IPS-18c (cell line): ENCODE measurements around the gene ARMC12.

Source experiments
- H3K4me3 ChIP-seq: 2 replicates; pipeline ENCODE4 v1.7.0; 2013; ENCODE audit warnings: low read depth, mild to moderate bottlenecking, low read length, moderate library complexity; ENCODE audit not compliant: insufficient read depth
- H3K9me3 ChIP-seq: one replicate; pipeline ENCODE4 v1.6.1; 2013; ENCODE audit warnings: mild to moderate bottlenecking, low read length, moderate library complexity; ENCODE audit not compliant: control insufficient read depth, insufficient read depth

The ARMC12 gene

DNA sequence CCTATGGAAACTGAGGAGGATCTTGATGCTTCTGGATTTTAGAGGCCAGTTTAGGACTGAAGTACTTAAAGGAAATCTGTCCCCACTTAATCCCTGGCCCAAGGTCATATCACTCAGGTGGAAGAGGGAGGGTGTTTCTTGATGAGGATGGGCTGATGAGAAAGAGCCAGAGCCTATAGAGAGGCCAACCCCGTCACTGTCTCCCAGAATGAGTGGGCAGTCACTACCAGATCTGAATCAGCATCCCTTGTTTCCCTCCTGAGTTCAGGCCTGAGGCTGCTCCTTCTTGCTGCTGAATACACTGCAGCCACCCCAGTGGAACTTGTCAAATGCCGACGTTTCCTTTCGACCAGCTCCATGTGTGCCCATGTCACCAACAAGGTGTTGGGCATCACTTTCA lies 14.8 kb downstream of the ARMC12 start:
- Histone ChIP-seq H3K4me3 (no peak overlapping the region), H3K9me3 (no peaks in the 10 kb centered on the region)

- H3K9me3 ChIP-seq: no peaks in the 10 kb centered on the region
Measured at GRCh38 chr6:35752330-35752729, 15.5 kb downstream of the ARMC12 start.

DNA sequence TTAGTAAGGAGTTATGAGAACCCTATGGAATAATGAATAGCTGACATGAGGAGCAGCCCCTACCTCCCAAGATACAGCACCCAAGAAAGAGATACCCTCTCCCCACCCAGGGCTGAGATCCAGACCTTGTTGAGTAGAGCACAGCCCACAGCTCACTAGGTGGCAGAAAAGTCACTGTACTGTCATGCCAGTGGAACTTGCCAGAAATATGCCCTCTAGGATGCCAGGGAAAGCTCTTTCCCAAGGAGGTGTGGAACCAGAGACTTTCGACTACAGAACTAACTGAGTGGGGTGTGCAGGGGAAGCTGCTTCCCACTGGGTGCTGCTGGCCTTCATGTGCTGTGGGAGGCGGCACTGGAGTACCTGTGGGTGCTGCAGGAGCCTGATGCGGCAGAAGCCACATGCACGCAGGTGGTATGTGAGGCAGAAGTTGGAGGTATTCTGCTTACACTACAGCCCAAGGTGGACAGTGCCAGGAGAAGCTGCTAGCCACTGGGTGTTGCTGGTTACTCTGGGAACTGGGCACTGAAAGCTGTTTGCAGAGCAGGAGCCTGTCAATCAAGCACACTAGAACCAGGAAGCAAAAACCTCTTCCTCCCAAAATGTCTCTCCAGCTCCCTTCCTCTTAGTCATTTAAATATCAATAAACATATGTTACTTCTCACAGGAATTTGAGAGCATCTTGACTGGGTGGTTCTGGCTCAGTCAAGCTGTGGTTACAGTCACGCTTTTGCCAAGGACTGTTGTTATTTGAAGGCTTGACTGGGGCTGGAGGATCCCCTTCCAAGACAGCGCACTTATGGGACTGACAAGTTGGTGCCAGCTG lies 17.8 kb downstream of the ARMC12 start:
- Histone ChIP-seq H3K4me3 (no peak overlapping the region), H3K9me3 (no peaks in the 10 kb centered on the region)

More at GRCh38 chr6:35752330-35752729, 15.5 kb downstream of the ARMC12 start:
- no peak overlapping the region for H3K4me3 ChIP-seq

GRCh38 chr6:35755278-35755924 lies 18.6 kb downstream of the ARMC12 start:
- no peaks in the 10 kb centered on the region for H3K9me3 ChIP-seq
- no peak overlapping the region for H3K4me3 ChIP-seq

GRCh38 chr6:35757456-35758123 lies 20.8 kb downstream of the ARMC12 start:
- Histone ChIP-seq H3K4me3 (no peak overlapping the region), H3K9me3 (no peaks in the 10 kb centered on the region)

- H3K9me3 ChIP-seq: no peaks in the 10 kb centered on the region
- no peak overlapping the region for H3K4me3 ChIP-seq
Measured at GRCh38 chr6:35759426-35759825, 22.6 kb downstream of the ARMC12 start.

- Histone ChIP-seq H3K4me3 (no peak overlapping the region), H3K9me3 (no peaks in the 10 kb centered on the region)
Measured at GRCh38 chr6:35765739-35766138, 28.9 kb downstream of the ARMC12 start.

GRCh38 chr6:35769211-35769610 lies 32.4 kb downstream of the ARMC12 start:
- Histone ChIP-seq H3K4me3 (no peak overlapping the region), H3K9me3 (no peaks in the 10 kb centered on the region)

DNA sequence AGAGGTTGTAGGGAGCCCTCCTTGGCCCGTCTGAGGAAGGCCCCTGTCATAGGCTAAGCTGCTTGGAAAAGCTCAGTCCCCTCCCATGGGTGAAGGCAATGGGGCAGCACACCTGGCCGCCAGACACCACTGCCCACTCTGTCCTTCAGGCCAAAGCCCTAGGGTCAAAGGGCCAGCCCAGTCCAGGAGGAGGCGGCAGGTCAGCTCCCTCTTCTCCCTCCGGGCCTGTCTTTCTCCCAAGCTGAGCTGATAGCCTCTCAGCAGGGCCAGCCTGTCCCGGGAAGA lies 34.5 kb downstream of the ARMC12 start:
- Histone ChIP-seq H3K9me3 (no peaks in the 10 kb centered on the region), H3K4me3 (no peak overlapping the region)

DNA sequence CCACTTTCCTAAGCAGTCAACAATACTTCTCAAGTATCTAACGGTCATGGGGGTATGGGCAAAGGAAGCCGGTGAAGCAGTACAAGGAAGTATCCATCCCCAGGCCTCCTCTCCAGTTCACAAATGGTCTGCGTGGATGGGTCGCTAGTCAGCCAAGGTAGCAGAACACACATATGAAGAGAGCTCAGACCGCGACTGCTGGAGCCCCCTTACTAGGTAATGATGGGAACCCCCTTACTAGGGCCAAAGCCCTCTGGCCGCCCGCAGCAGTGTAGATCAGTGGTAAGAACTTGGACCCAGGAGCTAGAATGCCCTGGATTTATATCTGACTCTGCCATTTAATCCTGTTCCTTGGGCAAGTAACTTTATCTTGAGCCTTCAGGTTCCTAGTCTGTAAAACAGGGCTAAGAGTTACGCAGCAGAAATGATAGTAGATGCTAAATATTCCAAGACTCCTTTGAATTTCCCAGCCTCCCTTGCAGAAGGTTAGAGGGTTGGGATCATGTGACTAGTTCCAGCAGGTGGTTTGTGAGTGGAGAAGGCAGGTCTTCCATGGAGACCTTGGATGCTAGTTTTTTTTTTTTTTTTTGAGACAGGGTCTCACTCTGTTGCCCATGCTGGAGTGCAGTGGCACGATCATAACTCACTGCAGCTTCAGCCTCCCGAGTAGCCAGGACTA lies 37.4 kb downstream of the ARMC12 start:
- H3K4me3 ChIP-seq: no peak overlapping the region
- H3K9me3 ChIP-seq: no peaks in the 10 kb centered on the region

- Histone ChIP-seq H3K4me3 (no peak overlapping the region), H3K9me3 (no peaks in the 10 kb centered on the region)
Measured at GRCh38 chr6:35775031-35775430, 38.2 kb downstream of the ARMC12 start.

DNA sequence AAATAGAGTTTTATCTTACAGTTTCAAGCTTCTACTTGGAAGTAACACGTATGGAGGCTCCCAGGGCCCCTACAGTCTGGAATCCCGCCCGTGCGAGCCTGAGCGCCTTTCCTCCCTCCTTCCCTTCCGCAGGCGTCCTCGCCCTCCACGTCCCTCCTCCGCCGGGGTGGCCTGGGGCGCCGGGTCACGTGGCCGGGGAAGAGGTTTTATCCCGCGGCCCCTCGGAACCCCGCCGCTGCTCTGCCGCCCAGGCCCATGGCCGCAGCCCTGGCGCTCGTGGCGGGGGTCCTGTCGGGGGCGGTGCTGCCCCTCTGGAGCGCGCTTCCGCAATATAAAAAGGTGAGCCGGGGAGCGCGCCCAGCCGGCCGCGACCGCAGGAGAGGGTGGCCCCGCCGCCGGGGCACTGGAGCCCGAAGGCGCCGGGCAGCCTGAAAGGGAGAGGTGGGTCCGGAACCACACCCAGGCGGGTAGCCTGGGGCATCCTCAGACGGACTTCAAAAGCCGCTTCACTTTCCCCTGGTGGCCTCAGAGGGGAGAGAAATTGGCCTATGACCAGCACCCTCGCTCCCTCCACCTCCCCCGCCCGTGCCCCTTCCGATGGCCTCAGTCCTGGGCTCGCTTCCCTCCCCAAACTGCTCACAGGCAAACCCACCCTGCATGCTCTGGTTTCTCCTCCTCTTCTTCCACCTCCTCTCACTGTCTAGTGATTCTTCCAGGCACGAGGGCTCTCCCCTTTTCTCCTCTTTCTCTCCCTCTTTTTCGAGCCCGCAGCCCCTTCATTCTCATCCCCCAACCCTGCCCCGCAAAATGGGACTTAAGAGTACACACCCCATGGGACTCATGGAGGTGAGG lies 39.8 kb downstream of the ARMC12 start, which contains the start of gene CLPSL2:
Gene CLPSL2 (plus strand): TSS at position 235 of the 852 bp plus-strand sequence. CDS start 21 bp downstream, at position 256.
- Histone ChIP-seq H3K4me3 (peak within 1 kb of the TSS; percentile 64), H3K9me3 (no peaks in the 10 kb centered on the region)

GRCh38 chr6:35777356-35778102 lies 40.7 kb downstream of the ARMC12 start:
- no peak overlapping the region; the same call in 1 of the 2 replicates for H3K4me3 ChIP-seq

DNA sequence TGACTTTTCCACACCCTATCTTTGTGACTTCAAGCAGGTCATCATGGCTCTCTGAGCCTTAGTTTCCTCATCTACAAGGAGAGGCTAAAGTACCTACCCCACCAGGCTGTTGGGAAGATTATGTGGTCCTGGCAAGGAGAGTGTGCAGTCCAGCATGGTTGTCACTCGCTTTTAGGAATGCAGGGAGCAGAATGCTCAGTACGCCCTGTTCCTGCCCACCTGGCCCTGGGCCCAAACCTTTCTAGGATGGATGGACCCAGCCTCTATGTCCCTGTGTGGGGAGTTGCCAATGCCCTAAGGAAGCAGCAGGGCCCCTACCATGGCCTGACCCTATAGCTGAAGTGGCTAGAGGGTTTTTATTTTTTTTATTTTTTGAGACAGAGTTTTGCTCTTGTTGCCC lies 41.6 kb downstream of the ARMC12 start:
- H3K9me3 ChIP-seq: no peaks in the 10 kb centered on the region
- no peak overlapping the region for H3K4me3 ChIP-seq

More at GRCh38 chr6:35777356-35778102, 40.7 kb downstream of the ARMC12 start:
- no peaks in the 10 kb centered on the region for H3K9me3 ChIP-seq

GRCh38 chr6:35780719-35781118 lies 43.9 kb downstream of the ARMC12 start, which contains the start of gene CLPSL1:
TSS of gene CLPSL1 (plus strand) at chr6:35781019. CDS start at chr6:35781111, 92 bp downstream.
- no peak within 1 kb of the TSS for H3K4me3 ChIP-seq

GRCh38 chr6:35781290-35781689 lies 44.5 kb downstream of the ARMC12 start:
- Histone ChIP-seq H3K4me3 (no peak overlapping the region), H3K9me3 (no peaks in the 10 kb centered on the region)

More at GRCh38 chr6:35780719-35781118, 43.9 kb downstream of the ARMC12 start, which contains the start of gene CLPSL1:
- H3K9me3 ChIP-seq: no peaks in the 10 kb centered on the region
